Posterior vena cava (tissue), 2 donors: Measurements from ENCODE around the gene RAB3IL1. TPM values are rescaled to one million over a fixed set of nuclear protein-coding genes. Genes with fewer than 3 reads are reported as not detected.
A peak's percentile ranks its signal among the peaks of the same experiment; 100 is the strongest.

Source experiments
- DNase-seq: peaks from one replicate; pipeline ENCODE4 v3.0.0-alpha.2; 2020; ENCODE audit warnings: low spot score
- intact Hi-C, 2 donors: fragments of 100-400 bp; cut with DNase I; formaldehyde crosslinking; loops; one replicate each; pipeline versions ENCODE4 v1.14.1 to v1.14.2; 2022 to 2023
- total RNA-seq, 2 donors: library from RNA; stranded (reverse); fragmentation: NEBNext Ultra II Directional; extraction: Animal tissue kit (Norgen Biotek cat#: 25700); gene quantifications; one replicate each; pipeline ENCODE4 v1.2.1, GENCODE V29; 2021
- donor health status: DM: yes; HTN: yes; CAD: no.
- donor health status: DM: yes; HTN: yes; CAD: no.

The RAB3IL1 gene
- total RNA-seq, 2 donors from 2014 or later = 26.7 to 31.5 TPM

DNA sequence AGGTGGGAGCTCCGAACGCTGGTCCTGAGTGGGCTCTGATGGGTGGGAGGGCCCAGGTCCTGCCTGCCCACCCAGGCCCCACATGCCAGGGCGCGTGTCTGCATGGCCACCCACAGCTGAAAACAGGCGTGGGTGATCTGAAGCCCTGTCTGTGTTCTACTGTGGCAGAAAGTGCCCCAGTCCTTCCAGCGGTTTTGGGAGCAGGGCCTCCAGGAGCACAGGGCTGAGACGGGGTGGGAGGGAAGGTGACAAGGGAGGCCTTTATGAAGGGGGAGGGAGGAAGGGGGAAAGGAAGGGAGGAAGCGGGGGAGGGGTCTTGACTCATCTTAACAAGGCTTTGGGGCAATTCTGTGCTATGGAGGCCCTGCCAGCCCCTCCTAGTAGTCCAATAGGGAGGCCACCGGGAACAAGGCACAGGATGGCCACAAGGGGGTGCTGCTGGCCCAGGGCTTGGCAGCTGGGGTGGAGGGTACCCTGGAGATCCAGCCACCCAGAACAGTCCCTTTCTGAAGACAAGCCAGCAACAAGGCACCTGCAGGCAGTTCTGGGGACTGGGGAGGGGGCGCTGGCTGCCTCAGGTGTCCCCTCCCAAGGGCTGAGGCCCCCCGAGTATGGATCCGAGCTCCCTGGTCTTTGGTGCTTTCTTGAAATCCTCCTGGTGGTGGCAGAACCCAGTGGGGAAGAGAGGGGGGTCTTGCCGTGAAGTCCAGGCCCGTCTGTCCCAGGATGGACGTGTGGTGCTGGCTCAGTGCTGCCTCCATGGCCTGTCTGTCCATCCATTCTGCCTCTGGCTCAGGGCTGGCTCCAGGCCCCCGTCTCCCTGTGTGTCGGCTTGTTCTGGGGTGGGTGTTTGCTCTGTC lies 19.7 kb downstream of the RAB3IL1 start:
- intact Hi-C loops = loop anchor here (2.0 to 5.0 kb wide), 4 partner anchors 49 to 211 kb away; no protein-coding TSS in a partner anchor
- peak; percentile 91 for DNase-seq

DNA sequence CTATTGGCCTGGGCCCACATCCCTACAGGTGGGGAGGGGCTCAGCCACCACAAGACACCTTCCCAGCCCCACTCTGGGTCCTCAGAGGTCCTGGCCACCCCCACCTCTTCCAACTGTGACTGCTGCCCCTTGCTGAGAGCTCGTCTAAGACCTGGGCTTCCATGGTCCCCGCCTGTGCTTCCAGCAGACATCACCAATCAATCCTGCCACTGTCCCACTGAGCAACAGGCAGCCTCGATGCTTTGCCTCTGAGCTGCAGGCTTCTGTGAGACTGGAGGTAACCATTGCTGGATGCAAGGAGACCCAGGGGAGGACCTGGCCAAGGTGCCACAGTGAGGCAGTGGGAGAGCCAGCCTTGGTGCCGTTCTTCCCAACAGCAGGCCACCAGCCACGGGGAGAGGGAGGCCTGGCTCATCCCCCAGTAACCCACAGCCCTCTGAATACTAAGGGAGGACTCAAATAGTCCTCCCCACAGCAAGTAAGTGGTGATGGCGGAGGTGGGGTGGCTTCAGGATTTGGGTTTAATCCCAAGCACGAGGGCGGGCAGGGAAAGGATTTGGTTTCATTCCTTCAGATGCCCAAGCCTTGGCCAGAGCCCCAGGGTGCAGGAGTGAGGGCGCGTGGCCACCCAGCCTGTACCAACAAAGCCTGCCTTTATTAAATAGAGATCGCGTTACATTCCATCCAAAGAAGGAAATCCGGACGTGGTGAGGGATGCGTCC lies 20.5 kb downstream of the RAB3IL1 start:
- intact Hi-C loops = loop anchor here (5.0 kb wide), 2 partner anchors 50 to 185 kb away; no protein-coding TSS in a partner anchor
- DNase-seq = no peak

DNA sequence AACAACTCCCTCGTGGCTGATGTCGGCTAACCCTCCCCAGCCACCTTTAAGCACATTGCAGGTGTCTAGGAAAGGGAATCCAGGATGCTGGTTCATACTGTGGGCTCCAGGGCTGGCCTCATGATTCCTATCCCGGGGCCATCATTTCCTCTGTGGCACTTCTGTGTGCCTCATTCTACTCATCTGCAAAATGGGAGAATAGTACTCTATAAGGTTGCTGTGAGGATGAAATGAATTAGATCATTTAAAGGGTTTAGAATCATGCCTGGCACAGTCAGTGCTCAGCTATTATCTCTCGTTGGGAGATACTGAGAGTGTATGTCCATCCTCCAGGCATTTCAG lies 21.7 kb downstream of the RAB3IL1 start:
- DNase-seq = no peak
- intact Hi-C loops = loop anchor here (5.0 kb wide), 2 partner anchors 52 to 187 kb away; no protein-coding TSS in a partner anchor

DNA sequence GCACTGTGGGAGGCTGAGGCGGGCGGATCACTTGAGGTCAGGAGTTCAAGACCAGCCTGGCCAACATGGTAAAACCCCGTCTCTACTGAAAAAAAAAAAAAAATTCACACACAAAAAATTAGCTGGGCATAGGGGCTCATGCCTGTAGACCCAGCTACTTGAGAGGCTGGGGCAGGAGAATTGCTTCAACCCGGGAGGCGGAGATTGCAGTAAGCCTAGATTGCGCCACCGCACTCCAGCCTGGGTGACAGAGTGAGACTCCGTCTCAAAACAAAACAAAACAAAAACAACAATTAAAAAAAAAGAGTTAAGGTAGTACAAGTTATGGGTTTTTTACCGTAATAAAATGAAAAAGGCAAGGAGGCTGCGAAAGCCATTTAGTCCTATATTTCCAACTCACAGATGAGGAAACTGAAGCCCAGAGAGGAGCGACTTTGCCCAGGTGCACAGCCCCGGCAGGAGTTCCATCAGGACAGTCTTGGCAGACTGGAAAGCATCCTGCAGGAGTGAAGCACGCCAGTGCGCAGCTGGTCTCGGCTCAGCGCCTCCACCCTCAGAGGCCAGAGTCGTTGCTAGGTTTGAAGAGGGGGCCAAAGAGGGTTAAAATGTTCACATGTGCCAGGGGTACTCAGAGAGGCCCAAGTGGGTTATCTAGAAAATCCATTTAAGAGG lies 22.2 kb downstream of the RAB3IL1 start:
- DNase-seq = no peak
- intact Hi-C loops = loop anchor here (5.0 kb wide), 2 partner anchors 52 to 187 kb away; no protein-coding TSS in a partner anchor

DNA sequence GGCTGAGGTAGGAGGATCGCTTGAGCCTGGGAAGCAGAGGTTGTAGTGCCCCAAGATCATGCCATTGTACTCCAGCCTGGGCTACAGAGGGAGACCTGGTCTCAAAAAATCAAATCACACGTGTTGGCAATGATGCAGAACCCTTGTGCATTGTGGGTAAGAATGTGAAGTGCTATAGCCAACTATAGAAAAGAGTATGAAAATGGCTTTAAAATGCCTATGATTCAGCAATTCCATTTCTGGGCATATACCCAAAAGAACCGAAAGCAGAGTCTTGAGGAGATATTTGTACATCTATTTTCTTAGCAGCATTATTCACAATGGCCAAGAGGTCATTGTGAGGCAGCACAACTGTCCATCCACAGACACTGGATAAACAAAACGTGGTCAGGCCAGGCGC lies 23.4 kb downstream of the RAB3IL1 start:
- intact Hi-C loops = no loop called here
- no peak for DNase-seq

DNA sequence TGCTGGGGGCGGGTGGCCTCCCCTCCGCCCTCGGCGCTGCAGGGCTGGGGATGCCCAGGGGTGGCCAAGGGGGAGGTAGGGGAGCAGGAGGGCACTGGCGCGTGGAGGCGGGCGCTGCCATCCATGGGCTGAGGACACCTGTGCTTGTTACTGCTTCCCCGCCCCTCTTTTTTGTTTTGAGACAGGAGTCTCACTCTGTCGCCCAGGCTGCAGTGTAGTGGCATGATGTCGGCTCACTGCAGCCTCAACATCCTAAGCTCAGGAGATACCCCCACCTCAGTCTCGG lies 25.3 kb downstream of the RAB3IL1 start:
- DNase-seq = no peak
- intact Hi-C loops = no loop called here

DNA sequence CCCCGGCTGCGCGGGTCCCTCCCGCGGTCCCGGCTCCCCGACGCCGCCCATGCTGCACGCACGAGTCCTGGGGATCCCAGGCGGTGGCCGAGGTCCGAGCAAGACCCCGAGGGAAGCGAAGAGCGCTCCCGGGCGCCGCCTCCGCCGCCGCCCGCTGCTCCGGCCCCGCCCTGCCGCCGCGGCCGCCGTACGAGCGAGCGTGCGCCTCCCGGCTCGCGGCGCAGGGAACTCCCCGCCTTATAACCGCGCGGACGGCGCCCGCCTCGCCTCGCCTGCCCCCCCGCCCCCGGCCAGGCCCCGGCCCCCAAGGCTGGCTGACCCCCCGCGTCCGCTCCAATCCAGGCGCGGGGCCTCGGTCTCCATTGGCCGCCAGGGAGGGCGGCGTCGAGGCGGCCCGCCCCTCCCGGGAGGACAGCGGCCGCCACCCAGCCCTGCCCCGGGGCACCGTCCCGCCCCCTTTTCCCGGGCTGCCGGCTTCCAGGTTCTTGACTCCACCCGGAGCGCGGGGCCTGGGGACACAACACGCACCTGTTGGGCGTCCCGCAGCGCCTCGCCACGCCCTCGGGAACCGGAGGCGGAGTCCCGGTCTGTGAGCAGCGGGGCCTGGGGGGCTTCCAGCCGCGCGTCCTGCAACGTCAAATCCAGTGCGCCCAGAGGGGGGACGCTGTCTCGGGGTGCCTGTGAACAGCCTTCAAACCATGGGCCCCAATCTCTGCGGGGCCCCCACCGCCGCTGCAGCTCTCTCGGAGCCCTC lies 25.9 kb downstream of the RAB3IL1 start, which contains the start of gene FADS3:
TSS of gene FADS3 (minus strand) at position 215 of the 754 bp plus-strand sequence. CDS start at position 51, 164 bp downstream.
- intact Hi-C loops = no loop called here
- peak; percentile 92 for DNase-seq

DNA sequence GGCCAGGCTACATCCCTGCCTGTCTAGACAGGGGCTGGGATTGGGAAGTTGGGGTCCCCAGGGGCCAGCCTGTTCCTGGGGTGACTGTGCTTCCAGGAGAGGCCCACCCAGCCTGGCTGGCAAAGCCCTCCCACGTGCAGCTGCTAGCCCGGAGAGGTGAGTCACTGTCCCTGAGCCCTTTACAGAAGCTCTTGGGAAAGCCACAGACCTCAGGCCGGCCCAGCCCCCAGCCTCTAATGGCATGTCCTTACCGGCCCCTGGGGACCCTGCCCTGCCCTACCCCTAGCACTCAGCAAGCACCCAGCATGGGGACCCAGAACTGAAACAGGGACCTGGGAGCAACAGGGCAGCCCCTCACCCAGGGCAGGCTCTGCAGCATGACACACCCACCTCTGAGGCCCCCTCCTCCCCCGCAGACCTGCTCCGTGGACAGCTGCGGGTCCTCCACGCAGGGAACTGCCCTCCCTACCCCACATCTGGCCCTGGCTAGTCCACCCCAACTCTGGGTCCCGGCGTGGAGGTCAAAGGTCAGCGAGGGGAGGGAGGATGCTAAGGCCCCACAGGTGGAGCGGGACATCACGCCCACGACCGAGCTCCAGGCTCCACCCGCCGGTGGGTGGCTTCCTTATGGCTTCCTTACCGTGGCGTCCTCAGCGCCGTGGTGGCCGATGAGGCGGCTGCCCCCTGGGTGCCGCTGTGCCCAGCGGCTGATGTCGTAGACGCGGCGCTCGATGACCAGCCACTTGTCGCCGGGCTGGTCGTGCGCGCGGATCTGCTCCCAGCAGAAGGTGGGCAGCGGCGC lies 26.6 kb downstream of the RAB3IL1 start:
- intact Hi-C loops = no loop called here
- DNase-seq = peak; percentile 93

DNA sequence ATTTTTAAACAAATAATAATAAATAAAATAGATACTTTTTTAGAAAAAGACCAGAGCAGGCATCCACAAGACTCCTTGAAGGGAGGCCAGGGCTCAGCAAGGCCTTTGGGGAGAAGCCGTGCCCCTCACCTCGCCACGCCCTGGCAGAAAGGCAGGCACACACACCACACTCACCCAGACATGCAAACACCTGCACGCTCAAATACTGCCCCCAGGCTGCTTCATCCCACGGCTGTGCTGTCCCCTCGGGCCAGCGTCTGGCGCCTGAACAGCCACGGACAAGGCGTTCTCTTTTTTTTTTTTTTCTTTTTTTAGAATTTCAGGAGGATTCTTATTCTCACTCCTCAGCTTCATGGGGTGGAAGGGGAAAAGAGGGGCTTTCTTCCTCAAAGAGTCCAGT lies 27.5 kb downstream of the RAB3IL1 start:
- DNase-seq = no peak

DNA sequence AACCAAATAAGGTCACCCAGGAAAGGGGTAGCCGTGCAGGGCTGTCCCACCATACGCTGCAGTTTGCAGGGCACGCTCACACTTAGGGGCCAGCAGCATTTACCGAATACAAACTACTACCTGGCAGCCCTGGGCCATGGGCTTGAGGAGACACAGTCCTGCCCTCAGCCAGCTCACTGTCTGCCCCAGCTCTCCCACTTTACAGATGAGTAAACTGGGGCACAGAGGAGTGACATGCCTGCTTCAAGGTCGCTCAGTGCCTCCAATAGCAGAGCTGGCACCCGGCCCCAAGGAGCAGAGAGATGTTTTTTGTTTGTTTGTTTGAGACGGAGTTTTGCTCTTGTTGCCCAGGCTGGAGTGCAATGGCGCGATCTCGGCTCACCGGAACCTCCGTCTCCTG lies 28.8 kb downstream of the RAB3IL1 start:
- intact Hi-C loops = no loop called here
- DNase-seq = no peak

More for the DNA sequence above, 27.5 kb downstream of the RAB3IL1 start:
- intact Hi-C loops = no loop called here

DNA sequence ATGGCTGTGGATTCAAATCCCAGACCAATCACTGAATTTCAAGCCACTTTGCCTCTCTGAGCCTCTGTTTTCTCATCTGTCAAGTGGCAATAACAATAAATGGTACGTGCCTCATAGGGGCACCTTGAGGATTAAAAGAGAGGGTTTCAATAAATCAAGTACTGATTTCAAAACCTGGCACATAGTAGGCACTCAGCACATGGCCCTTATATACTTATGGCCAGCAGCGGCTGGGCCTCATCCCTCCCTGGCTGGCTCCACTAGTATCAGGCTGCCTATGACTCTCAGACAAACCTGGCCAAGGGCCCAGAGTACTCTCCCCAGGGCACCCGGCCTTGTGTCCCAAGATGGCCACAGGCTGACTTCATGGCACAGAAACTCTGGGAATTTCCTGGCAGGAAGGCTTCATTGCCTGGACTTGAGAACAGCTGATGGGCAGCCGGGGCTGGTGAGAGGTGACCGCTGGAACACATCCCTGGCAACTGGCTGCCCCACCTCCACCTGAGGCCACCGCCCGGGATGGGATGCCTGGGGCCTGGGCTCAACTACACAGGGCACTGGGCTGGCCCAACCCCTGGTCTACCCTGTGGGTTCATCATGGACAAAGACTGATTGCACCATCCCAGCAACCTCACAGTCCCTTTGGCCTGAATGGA lies 29.4 kb downstream of the RAB3IL1 start:
- peak; percentile 96 for DNase-seq
- intact Hi-C loops = no loop called here

DNA sequence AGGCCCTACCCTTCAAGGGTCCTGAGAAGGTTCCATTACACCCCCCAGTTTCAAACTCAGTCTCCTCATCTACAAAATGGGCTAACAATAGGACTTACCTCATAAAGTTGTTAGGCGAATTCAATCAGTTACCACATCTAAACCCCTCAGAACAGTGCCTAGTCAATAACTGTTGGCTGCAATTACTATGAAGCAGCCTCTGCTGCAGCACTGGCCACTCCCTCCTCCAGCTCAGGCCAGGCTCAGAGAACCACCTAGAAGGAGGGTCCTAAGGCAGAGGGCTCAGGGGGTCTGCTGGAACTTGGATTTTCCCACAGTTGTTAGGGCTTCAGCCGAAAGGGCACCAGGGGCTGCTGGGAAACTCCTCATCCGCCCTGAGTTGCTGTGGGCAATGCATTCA lies 30.7 kb downstream of the RAB3IL1 start:
- intact Hi-C loops = no loop called here
- no peak for DNase-seq

DNA sequence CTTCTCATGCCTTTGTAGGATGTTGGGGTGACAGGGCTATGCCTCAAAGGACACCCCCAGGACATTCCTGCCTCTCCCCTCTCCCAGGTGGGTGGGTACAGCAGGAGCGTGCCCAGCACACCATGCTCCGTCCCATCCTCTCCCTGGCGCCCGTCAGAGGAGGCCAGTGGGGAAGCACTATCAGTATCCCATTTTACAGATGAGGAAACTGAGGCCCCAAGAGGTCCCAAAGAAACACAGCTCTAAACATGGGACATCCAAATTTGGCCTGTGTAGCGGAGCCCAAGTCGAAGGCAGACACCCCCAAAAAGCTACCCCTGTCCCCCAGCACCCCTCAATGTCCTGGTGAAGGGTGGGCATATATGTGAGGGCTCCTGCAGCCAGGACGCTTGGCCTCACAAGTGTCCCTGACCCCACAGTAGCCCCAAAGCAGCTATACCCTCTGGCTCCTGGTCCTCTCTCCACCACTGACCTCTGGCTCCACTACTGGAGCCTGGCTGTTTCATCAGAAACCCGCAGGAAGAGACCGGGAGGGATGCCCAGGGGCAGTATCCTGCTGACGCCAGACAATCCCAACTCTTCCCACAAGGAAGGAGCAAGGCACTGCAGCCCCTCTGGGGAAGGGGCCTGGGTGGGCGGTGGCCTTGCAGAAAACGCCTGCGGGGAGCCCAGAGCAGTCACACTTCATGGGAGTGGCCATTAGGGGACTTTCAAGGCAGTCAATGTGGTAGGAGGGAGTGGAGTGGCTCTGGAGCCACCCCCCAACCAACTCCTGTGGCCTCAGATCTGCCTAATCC lies 31.4 kb downstream of the RAB3IL1 start:
- DNase-seq = no peak
- intact Hi-C loops = no loop called here

DNA sequence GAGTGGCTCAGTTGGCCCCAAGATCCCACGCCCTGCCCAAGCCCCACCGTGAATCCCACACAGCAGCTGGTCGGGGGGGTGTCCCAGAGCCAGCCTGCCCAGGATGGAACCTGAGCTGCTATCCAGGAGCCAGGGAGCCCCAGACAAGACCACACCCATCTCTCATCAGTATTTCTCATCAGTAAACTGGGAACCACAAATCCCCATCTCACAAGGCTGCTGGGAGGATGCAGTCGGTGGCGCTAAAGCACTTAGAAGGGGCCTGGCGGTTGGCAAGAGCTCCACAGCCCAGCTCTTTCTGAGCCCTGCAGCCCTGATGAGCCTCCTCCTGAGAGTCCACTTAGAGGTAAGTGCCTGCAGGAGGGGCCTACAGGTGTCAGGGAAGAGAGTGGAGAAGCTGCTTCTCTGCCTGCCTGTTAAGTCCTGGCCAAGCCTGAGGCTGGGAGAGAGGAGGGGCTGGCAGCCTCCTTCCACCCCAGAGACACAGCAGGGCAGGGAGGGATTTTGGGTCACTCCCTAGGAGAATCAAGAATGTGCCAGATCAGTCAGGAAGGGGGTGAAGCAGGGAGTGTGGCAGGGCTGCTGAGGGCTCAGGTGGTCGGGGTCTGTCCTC lies 32.1 kb downstream of the RAB3IL1 start:
- intact Hi-C loops = no loop called here
- no peak for DNase-seq

DNA sequence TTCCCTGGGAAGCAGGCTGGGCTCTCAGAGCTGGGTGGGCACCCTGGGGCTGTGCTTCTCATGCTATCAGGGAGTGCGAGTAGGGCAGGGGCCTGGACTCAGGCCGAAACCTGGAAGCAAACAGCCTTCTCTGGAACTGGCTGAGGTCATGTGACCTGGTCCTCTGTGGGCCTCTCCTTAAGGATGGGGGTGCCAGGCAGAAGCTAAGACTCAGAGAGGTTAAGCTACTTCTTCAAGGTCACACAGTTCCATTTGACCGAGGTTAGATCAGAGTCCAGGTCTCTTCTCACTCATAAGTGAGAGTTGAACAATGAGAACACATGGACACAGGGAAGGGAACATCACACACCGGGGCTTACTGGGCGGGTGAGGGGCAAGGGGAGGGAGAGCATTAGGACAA lies 33.4 kb downstream of the RAB3IL1 start:
- DNase-seq = no peak
- intact Hi-C loops = no loop called here

DNA sequence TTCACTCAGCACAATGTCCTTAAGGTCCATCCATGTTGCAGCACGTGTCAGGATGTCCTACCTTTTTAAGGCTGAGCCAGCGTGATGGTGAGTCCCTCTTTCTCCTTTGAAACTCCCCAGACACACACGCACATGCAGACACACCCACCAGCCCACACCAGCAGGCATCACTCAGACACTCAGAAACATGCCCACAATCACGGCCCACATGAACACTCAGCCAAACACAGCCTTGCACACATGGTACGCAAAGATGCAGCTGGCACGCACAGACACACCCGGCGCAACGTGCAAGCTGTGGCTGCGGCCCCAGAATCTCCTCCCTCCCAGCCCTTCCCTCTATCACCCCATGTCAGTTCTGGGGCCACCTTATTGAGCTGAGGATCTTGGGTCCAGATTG lies 34.0 kb downstream of the RAB3IL1 start:
- intact Hi-C loops = no loop called here
- no peak for DNase-seq

DNA sequence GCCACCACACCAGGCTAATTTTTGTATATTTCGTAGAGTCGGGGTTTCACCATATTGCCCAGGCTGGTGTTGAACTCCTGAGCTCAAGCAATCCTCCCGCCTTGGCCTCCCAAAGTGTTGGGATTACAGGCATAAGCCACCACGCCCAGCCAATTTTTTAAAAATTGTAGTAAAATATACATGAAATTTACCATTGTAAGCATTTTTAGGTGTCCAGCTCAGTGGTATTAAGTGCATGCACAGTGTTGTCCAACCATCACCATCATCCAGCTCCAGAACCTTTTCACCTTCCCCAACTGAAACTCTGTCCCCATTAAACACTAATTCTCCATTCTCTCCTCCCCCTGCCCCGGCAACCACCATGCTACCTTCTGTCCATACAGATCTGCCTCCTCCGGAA lies 34.5 kb downstream of the RAB3IL1 start:
- no peak for DNase-seq
- intact Hi-C loops = no loop called here
